22Rv1 (cell line): ENCODE measurements around the gene ACER3.

Experiments used
- CTCF ChIP-seq: fragments of 450-650 bp; IDR thresholded peaks from 2 replicates; pipeline ENCODE4 v1.5.1; 2017; ENCODE audit warnings: mild to moderate bottlenecking
- ZFX ChIP-seq: fragments of 450-650 bp; IDR thresholded peaks from 2 replicates; pipeline ENCODE4 v1.6.1; 2017; ENCODE audit warnings: antibody characterized with exemption, borderline replicate concordance

GRCh38 chr11:77052518-77052917 lies 191.8 kb downstream of the ACER3 start:
- TF ChIP-seq CTCF (no peak), ZFX (no peak)
